Neural progenitor cell (in vitro differentiated cells): ENCODE data around the gene FRYL.

ENCODE experiments used
- CTCF ChIP-seq: fragments of 200-600 bp; sonication (generic); IDR thresholded peaks from 2 replicates; pipeline ENCODE4 v1.5.1; 2017; ENCODE audit warnings: antibody characterized with exemption, mild to moderate bottlenecking
- EZH2 ChIP-seq: fragments of 200-600 bp; sonication (generic); IDR thresholded peaks from 2 replicates; pipeline ENCODE4 v1.6.1; 2017; ENCODE audit warnings: antibody characterized with exemption, mild to moderate bottlenecking, moderate library complexity

- no peak for TF ChIP-seq CTCF
- TF ChIP-seq EZH2, result no peak
Observed at GRCh38 chr4:48484494-48485168, 295.4 kb downstream of the FRYL start.
